K562 (cell line): Measurements from ENCODE around the gene FARP1. TPM values are rescaled to one million over a fixed set of nuclear protein-coding genes. Genes with fewer than 3 reads are reported as not detected.

Experiments used
- ATAC-seq: fragments of 200-7000 bp; cut with Tn5 transposase; 3 replicates; pipeline ENCODE4 v1.9.1; 2020; ENCODE audit warnings: moderate library complexity
- BruUV-seq: library from RNA; stranded (reverse); fragments of 400-500 nt; replicated peaks from 2 replicates; lab custom pipeline; 2021; lab: Mats Ljungman, UMichigan
- CTCF ChIA-PET: fragments of 300-600 bp; formaldehyde crosslinking; extraction: SDS; loops from one replicate; lab custom pipeline; 2021; ENCODE audit warnings: low intra/inter-chr PET ratio; lab: Yijun Ruan, JAX
- POLR2A ChIA-PET: fragments of 300-600, 350-650 bp; sonication (Branson Sonifier 250); formaldehyde crosslinking; extraction: SDS; loops from one replicate; lab custom pipeline; 2021; ENCODE audit warnings: antibody characterized with exemption, inconsistent platforms; lab: Yijun Ruan, JAX
- DNase-seq, 4 experiments: peaks; one replicate each; pipeline versions ENCODE4 v3.0.0 to v3.0.0-alpha.2; 2011 to 2018; ENCODE audit warnings: low spot score in 3 of 4, mixed read lengths in 3 of 4; ENCODE audit errors: extremely low read depth in 1 of 4
- FAIRE-seq: peaks from 2 replicates; lab custom pipeline; 2011; peaks lifted over from hg19 to GRCh38; lab: Jason Lieb, UNC
- H2AFZ ChIP-seq: 2 replicates; pipeline ENCODE4 v1.6.0; 2011; ENCODE audit warnings: low read depth, low read length, control low read depth, inconsistent platforms
- H3K27ac ChIP-seq: fragments of 200-600 bp; 3 replicates; pipeline ENCODE4 v1.8.0; 2011; ENCODE audit warnings: low read depth, mild to moderate bottlenecking, control low read depth, inconsistent platforms, low read length, moderate library complexity, mixed read lengths; ENCODE audit errors: extremely low read depth
- H3K27me3 ChIP-seq, 2 experiments: fragments of 300-600 bp in 1 of 2; 2 replicates in 1 of 2; 3 replicates in 1 of 2; pipeline versions ENCODE4 v1.6.0 to v1.8.0; 2011; ENCODE audit warnings: inconsistent platforms in 2 of 2, low read length in 2 of 2, mild to moderate bottlenecking in 1 of 2, mixed read lengths in 1 of 2, moderate library complexity in 1 of 2; ENCODE audit not compliant: control insufficient read depth in 2 of 2, insufficient read depth in 2 of 2
- H3K36me3 ChIP-seq: fragments of 300-600 bp; 3 replicates; pipeline ENCODE4 v1.8.0; 2011; ENCODE audit warnings: mild to moderate bottlenecking, low read length, inconsistent platforms; ENCODE audit not compliant: control insufficient read depth, insufficient read depth
- H3K4me1 ChIP-seq, 2 experiments: fragments of 200-600 bp in 1 of 2; replicated peaks in 1 of 2; 2 replicates in 1 of 2; 3 replicates in 1 of 2; pipeline versions ENCODE4 v1.5.1 to v1.8.0; 2011; ENCODE audit warnings: inconsistent platforms in 2 of 2, low read length in 2 of 2, mild to moderate bottlenecking in 1 of 2, mixed read lengths in 1 of 2, moderate library complexity in 1 of 2; ENCODE audit not compliant: control insufficient read depth in 2 of 2, insufficient read depth in 2 of 2
- H3K4me2 ChIP-seq: 2 replicates; pipeline ENCODE4 v1.6.1; 2011; ENCODE audit warnings: low read length, control low read depth, inconsistent platforms, mixed read lengths; ENCODE audit not compliant: insufficient read depth
- H3K4me3 ChIP-seq: fragments of 200-600 bp; sonication (generic), shearing (Covaris generic); 2 replicates; pipeline ENCODE4 v1.5.1; 2016; ENCODE audit warnings: control low read depth, inconsistent platforms
- H3K79me2 ChIP-seq: fragments of 200-600 bp; 3 replicates; pipeline ENCODE4 v1.8.0; 2011; ENCODE audit warnings: low read length, inconsistent platforms; ENCODE audit not compliant: control insufficient read depth, insufficient read depth
- H3K9ac ChIP-seq, 2 experiments: 2 replicates each; pipeline versions ENCODE4 v1.6.0 to v1.6.1; 2011; ENCODE audit warnings: low read depth in 2 of 2, low read length in 2 of 2, control low read depth in 1 of 2, inconsistent platforms in 1 of 2, mild to moderate bottlenecking in 1 of 2, mixed read lengths in 1 of 2; ENCODE audit not compliant: insufficient read depth in 1 of 2
- H3K9me1 ChIP-seq: one replicate; pipeline ENCODE4 v1.6.0; 2011; ENCODE audit warnings: inconsistent platforms, mild to moderate bottlenecking, low read length, moderate library complexity; ENCODE audit not compliant: control insufficient read depth, insufficient read depth
- H3K9me3 ChIP-seq: replicated peaks from 2 replicates; pipeline ENCODE4 v1.5.1; 2011; ENCODE audit warnings: low read depth, low read length, inconsistent platforms; ENCODE audit not compliant: control insufficient read depth, insufficient read depth
- H4K20me1 ChIP-seq: replicated peaks from 2 replicates; pipeline ENCODE4 v1.6.1; 2011; ENCODE audit warnings: low read length, inconsistent platforms, mixed read lengths; ENCODE audit not compliant: control insufficient read depth, insufficient read depth
- ARID3A ChIP-seq: IDR thresholded peaks from 2 replicates; pipeline ENCODE4 v1.6.1; 2012; ENCODE audit warnings: low read depth, low read length, improper control_type of control experiment, borderline replicate concordance
- BCOR ChIP-seq: fragments of 450-650 bp; IDR thresholded peaks from 2 replicates; pipeline ENCODE4 v1.6.1; 2016
- KLF6 ChIP-seq: fragments of 250-450 bp; sonication (Bioruptor Pico); IDR thresholded peaks from 2 replicates; pipeline ENCODE4 v1.4.0; 2020; ENCODE audit warnings: mild to moderate bottlenecking, moderate library complexity, borderline replicate concordance
- NFIX ChIP-seq: fragments of 250-450 bp; sonication (Bioruptor Pico); IDR thresholded peaks from 2 replicates; pipeline ENCODE4 v1.4.0; 2020; ENCODE audit warnings: low read depth, mild to moderate bottlenecking, moderate library complexity
- NFRKB ChIP-seq: fragments of 450-650 bp; IDR thresholded peaks from 2 replicates; pipeline ENCODE4 v1.6.1; 2016; ENCODE audit warnings: low read depth
- PATZ1 ChIP-seq: fragments of 250-450 bp; sonication (Bioruptor Pico); IDR thresholded peaks from 2 replicates; pipeline ENCODE4 v1.5.0; 2020; ENCODE audit warnings: mild to moderate bottlenecking, borderline replicate concordance
- PTBP1 ChIP-seq: fragments of 200-400 bp; formaldehyde crosslinking; IDR thresholded peaks from 2 replicates; pipeline ENCODE4 v1.6.1; 2017; ENCODE audit warnings: low read depth, low read length
- SAFB ChIP-seq: fragments of 200-400 bp; formaldehyde crosslinking; IDR thresholded peaks from 2 replicates; pipeline ENCODE4 v1.6.1; 2017; ENCODE audit warnings: low read depth, low read length, borderline replicate concordance
- SPI1 ChIP-seq: IDR thresholded peaks from 2 replicates; pipeline ENCODE4 v1.6.1; 2011; ENCODE audit warnings: low read depth, low read length, control low read depth, borderline replicate concordance
- TAL1 ChIP-seq: fragments of 450-650 bp; IDR thresholded peaks from 2 replicates; pipeline ENCODE4 v1.6.1; 2016; ENCODE audit warnings: mild to moderate bottlenecking
- ZNF778 ChIP-seq: fragments of 450-650 bp; formaldehyde crosslinking; IDR thresholded peaks from 2 replicates; pipeline ENCODE4 v1.4.0; 2020; ENCODE audit warnings: mild to moderate bottlenecking, moderate library complexity
- WGBS: fragments of 100-300 bp; shearing (Covaris generic); methylation state at CpG from one replicate; pipeline ENCODE4 v1.1.6; 2016; ENCODE audit warnings: low coverage, mixed read lengths; ENCODE audit not compliant: insufficient coverage; ENCODE audit errors: missing lambda C conversion rate; 5-methylcytosine and 5-hydroxymethylcytosine counted together
- in situ Hi-C: fragments of 300-500 bp; cut with MboI; formaldehyde crosslinking; loops from 4 replicates; pipeline ENCODE4 v1.15.0; 2018; ENCODE audit warnings: inconsistent platforms, mixed read lengths
- intact Hi-C: fragments of 100-400 bp; cut with micrococcal nuclease; formaldehyde crosslinking; loops from 2 replicates; pipeline ENCODE4 v1.14.2; 2022
- polyA plus RNA-seq, 8 experiments: library from polyadenylated mRNA; depleted of rRNA in 4 of 8; stranded (reverse) in 5 of 8; unstranded in 3 of 8; fragments of >200 nt; fragmentation: Nextera tagmentation in 2 of 8; fragmentation: Illumina TruSeq in 1 of 8; extraction: Ambion mirVana in 2 of 8; extraction: Trizol in 1 of 8; gene quantifications; 2 replicates each; pipeline versions ENCODE4 v1.2.1 to v1.2.3, GENCODE V29; 2011 to 2014; ENCODE audit warnings: inconsistent platforms in 1 of 8, missing spikeins in 1 of 8
- total RNA-seq, 7 experiments: library from RNA; depleted of rRNA in 6 of 7; stranded (reverse); fragments of >200 nt in 6 of 7; fragmentation: Illumina TruSeq in 2 of 7; extraction: Trizol in 2 of 7; gene quantifications; 2 replicates each; pipeline versions ENCODE4 v1.2.1 to v1.2.3, GENCODE V29; 2011 to 2021; ENCODE audit warnings: low replicate concordance in 1 of 7
- TF ChIP-seq, protein P1 (sequence below): fragments of 150-350 bp; IDR thresholded peaks from 2 replicates; pipeline ENCODE4 v1.6.1; 2014; ENCODE audit warnings: low read depth, mild to moderate bottlenecking, low read length, borderline replicate concordance
- TF ChIP-seq, protein P2 (sequence below): fragments of 250-450 bp; sonication (Bioruptor Pico); IDR thresholded peaks from 2 replicates; pipeline ENCODE4 v1.5.0; 2021; ENCODE audit warnings: mild to moderate bottlenecking, borderline replicate concordance

The FARP1 gene
- total and polyA plus RNA-seq, 9 of the 15 experiments (the other 6 are each of a cell fraction or from before 2014, with no cell fraction given) = 0.03 to 0.29 (median 0.05) TPM; not detected in 3

GRCh38 chr13:98108341-98108740, 34.6 kb upstream of the FARP1 start:
- Histone ChIP-seq H3K79me2 (no peaks in the 10 kb centered on the region), H3K4me2 (no peak overlapping the region), H3K9me1 (no peaks in the 10 kb centered on the region), H3K9ac (no peak overlapping the region), H4K20me1 (no peaks in the 10 kb centered on the region), H3K36me3 (no peaks in the 10 kb centered on the region), H3K9me3 (no peaks in the 10 kb centered on the region), H3K27ac (no peak overlapping the region), H3K4me1 (no peaks in the 10 kb centered on the region; a peak in 1 of 5 replicates), H2AFZ (no peak overlapping the region), H3K27me3 (peaks cover 0 to 4% of the 10 kb centered on the region in 2 experiments; a peak in 1 of 5 replicates), H3K4me3 (no peak overlapping the region)
- intact Hi-C loops (no loop called here), in situ Hi-C loops (no loop called here)
- no peak for ATAC-seq
- FAIRE-seq = no peak
- DNase-seq = no peak
- ChIA-PET CTCF (no interaction called here), POLR2A (no interaction called here)
- 0% methylated on average over 3 of the region's 3 CpGs for WGBS
- BruUV-seq = no TSS peak
- TF ChIP-seq PATZ1 (CRISPR knock-in tag) (no peak), KLF6 (CRISPR knock-in tag) (no peak), SPI1 (no peak), NFRKB (no peak), TAL1 (no peak), BCOR (no peak), ARID3A (no peak), NFIX (CRISPR knock-in tag) (no peak), ZNF778 (CRISPR knock-in tag) (no peak), SAFB (no peak), PTBP1 (no peak)
- TF ChIP-seq, protein P1, sequence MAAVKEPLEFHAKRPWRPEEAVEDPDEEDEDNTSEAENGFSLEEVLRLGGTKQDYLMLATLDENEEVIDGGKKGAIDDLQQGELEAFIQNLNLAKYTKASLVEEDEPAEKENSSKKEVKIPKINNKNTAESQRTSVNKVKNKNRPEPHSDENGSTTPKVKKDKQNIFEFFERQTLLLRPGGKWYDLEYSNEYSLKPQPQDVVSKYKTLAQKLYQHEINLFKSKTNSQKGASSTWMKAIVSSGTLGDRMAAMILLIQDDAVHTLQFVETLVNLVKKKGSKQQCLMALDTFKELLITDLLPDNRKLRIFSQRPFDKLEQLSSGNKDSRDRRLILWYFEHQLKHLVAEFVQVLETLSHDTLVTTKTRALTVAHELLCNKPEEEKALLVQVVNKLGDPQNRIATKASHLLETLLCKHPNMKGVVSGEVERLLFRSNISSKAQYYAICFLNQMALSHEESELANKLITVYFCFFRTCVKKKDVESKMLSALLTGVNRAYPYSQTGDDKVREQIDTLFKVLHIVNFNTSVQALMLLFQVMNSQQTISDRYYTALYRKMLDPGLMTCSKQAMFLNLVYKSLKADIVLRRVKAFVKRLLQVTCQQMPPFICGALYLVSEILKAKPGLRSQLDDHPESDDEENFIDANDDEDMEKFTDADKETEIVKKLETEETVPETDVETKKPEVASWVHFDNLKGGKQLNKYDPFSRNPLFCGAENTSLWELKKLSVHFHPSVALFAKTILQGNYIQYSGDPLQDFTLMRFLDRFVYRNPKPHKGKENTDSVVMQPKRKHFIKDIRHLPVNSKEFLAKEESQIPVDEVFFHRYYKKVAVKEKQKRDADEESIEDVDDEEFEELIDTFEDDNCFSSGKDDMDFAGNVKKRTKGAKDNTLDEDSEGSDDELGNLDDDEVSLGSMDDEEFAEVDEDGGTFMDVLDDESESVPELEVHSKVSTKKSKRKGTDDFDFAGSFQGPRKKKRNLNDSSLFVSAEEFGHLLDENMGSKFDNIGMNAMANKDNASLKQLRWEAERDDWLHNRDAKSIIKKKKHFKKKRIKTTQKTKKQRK = no peak
- TF ChIP-seq, protein P2, sequence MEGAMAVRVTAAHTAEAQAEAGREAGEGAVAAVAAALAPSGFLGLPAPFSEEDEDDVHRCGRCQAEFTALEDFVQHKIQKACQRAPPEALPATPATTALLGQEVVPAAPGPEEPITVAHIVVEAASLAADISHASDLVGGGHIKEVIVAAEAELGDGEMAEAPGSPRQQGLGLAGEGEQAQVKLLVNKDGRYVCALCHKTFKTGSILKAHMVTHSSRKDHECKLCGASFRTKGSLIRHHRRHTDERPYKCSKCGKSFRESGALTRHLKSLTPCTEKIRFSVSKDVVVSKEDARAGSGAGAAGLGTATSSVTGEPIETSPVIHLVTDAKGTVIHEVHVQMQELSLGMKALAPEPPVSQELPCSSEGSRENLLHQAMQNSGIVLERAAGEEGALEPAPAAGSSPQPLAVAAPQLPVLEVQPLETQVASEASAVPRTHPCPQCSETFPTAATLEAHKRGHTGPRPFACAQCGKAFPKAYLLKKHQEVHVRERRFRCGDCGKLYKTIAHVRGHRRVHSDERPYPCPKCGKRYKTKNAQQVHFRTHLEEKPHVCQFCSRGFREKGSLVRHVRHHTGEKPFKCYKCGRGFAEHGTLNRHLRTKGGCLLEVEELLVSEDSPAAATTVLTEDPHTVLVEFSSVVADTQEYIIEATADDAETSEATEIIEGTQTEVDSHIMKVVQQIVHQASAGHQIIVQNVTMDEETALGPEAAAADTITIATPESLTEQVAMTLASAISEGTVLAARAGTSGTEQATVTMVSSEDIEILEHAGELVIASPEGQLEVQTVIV (CRISPR knock-in tag) = no peak
